Liver (tissue), 9 donors: Measurements from ENCODE around the gene SPARC. TPM values are rescaled to one million over a fixed set of nuclear protein-coding genes. Genes with fewer than 3 reads are reported as not detected.

ENCODE experiments used
- DNase-seq: peaks from one replicate; pipeline ENCODE4 v3.0.0-alpha.2; 2017; ENCODE audit warnings: low spot score
- H3K27ac ChIP-seq, 2 donors: one replicate each; pipeline ENCODE4 v1.7.0; 2013; ENCODE audit warnings: inconsistent platforms in 2 of 2, low read length in 2 of 2, control low read depth in 1 of 2, low read depth in 1 of 2, mild to moderate bottlenecking in 1 of 2
- H3K27me3 ChIP-seq, 4 donors: one replicate each; pipeline versions ENCODE4 v1.6.1 to v1.7.0; 2013; ENCODE audit warnings: low read length in 3 of 4, inconsistent platforms in 1 of 4, mild to moderate bottlenecking in 1 of 4, moderate library complexity in 1 of 4; ENCODE audit not compliant: control insufficient read depth in 4 of 4, insufficient read depth in 4 of 4
- H3K36me3 ChIP-seq, 4 donors: one replicate each; pipeline versions ENCODE4 v1.6.1 to v1.7.0; 2013; ENCODE audit warnings: low read length in 3 of 4, mild to moderate bottlenecking in 3 of 4, low read depth in 1 of 4, moderate library complexity in 1 of 4; ENCODE audit not compliant: control insufficient read depth in 4 of 4, insufficient read depth in 3 of 4
- H3K4me1 ChIP-seq, 4 donors: one replicate each; pipeline versions ENCODE4 v1.6.1 to v1.7.0; 2013; ENCODE audit warnings: low read length in 3 of 4, mild to moderate bottlenecking in 3 of 4, moderate library complexity in 1 of 4; ENCODE audit not compliant: control insufficient read depth in 4 of 4, insufficient read depth in 4 of 4
- H3K4me3 ChIP-seq, 3 donors: one replicate each; pipeline versions ENCODE4 v1.6.1 to v1.7.0; 2013; ENCODE audit warnings: low read length in 3 of 3, control low read depth in 1 of 3, low read depth in 1 of 3, mild to moderate bottlenecking in 1 of 3
- H3K9ac ChIP-seq, 2 donors: one replicate each; pipeline ENCODE4 v1.7.0; 2013; ENCODE audit warnings: low read length in 2 of 2, mild to moderate bottlenecking in 2 of 2, moderate library complexity in 2 of 2, control low read depth in 1 of 2, low read depth in 1 of 2
- H3K9me3 ChIP-seq, 4 donors: one replicate each; pipeline versions ENCODE4 v1.6.1 to v1.7.0; 2013; ENCODE audit warnings: low read length in 3 of 4; ENCODE audit not compliant: control insufficient read depth in 4 of 4
- CTCF ChIP-seq: fragments of 150-350 bp; IDR thresholded peaks from 2 replicates; pipeline ENCODE4 v1.5.1; 2017; ENCODE audit warnings: improper control_type of control experiment, low read depth, low read length; ENCODE audit not compliant: missing input control
- EGR1 ChIP-seq, 2 donors: IDR thresholded peaks; 2 replicates each; pipeline ENCODE4 v1.6.1; 2016 to 2018; ENCODE audit warnings: antibody characterized with exemption in 2 of 2, low read depth in 2 of 2
- FOXA2 ChIP-seq: IDR thresholded peaks from 2 replicates; pipeline ENCODE4 v1.6.1; 2016; ENCODE audit warnings: antibody characterized with exemption
- GABPA ChIP-seq, 2 donors: IDR thresholded peaks in 1 of 2; conservative IDR thresholded peaks in 1 of 2; 2 replicates each; pipeline ENCODE4 v1.6.1; 2016; ENCODE audit warnings: antibody characterized with exemption in 2 of 2, mild to moderate bottlenecking in 1 of 2, moderate library complexity in 1 of 2
- HNF4A ChIP-seq, 2 donors: conservative IDR thresholded peaks; 2 replicates each; pipeline ENCODE4 v1.6.1; 2016; ENCODE audit warnings: antibody characterized with exemption in 2 of 2, mild to moderate bottlenecking in 2 of 2
- JUND ChIP-seq, 2 donors: IDR thresholded peaks; 2 replicates each; pipeline ENCODE4 v1.6.1; 2016; ENCODE audit warnings: antibody characterized with exemption in 2 of 2
- MAX ChIP-seq: IDR thresholded peaks from 2 replicates; pipeline ENCODE4 v1.6.1; 2016; ENCODE audit warnings: antibody characterized with exemption
- NR2F2 ChIP-seq: IDR thresholded peaks from 2 replicates; pipeline ENCODE4 v1.6.1; 2016; ENCODE audit warnings: antibody characterized with exemption
- RAD21 ChIP-seq, 2 donors: IDR thresholded peaks; 2 replicates each; pipeline ENCODE4 v1.6.1; 2016; ENCODE audit warnings: antibody characterized with exemption in 2 of 2, mild to moderate bottlenecking in 2 of 2
- REST ChIP-seq: IDR thresholded peaks from 2 replicates; pipeline ENCODE4 v1.6.1; 2016; ENCODE audit warnings: antibody characterized with exemption, mild to moderate bottlenecking
- RXRA ChIP-seq, 2 donors: IDR thresholded peaks; 2 replicates each; pipeline ENCODE4 v1.6.1; 2017 to 2018; ENCODE audit warnings: antibody characterized with exemption in 2 of 2, mild to moderate bottlenecking in 1 of 2
- SP1 ChIP-seq: IDR thresholded peaks from 2 replicates; pipeline ENCODE4 v1.6.1; 2018; ENCODE audit warnings: antibody characterized with exemption, mild to moderate bottlenecking
- TAF1 ChIP-seq: conservative IDR thresholded peaks from 2 replicates; pipeline ENCODE4 v1.6.1; 2016; ENCODE audit warnings: antibody characterized with exemption, mild to moderate bottlenecking
- YY1 ChIP-seq: IDR thresholded peaks from 2 replicates; pipeline ENCODE4 v1.6.1; 2016; ENCODE audit warnings: antibody characterized with exemption, mild to moderate bottlenecking
- WGBS: extraction: QIAGEN DNeasy Blood & Tissue Kit; methylation state at CpG from one replicate; pipeline ENCODE4 v1.1.7; 2013; 5-methylcytosine and 5-hydroxymethylcytosine counted together
- polyA plus RNA-seq, 2 donors: library from polyadenylated mRNA; stranded (reverse) in 1 of 2; unstranded in 1 of 2; fragments of 200-250 nt in 1 of 2; fragments of >200 nt in 1 of 2; fragmentation: Nextera tagmentation in 1 of 2; extraction: Ambion mirVana in 1 of 2; gene quantifications; one replicate each; pipeline versions ENCODE4 v1.2.1 to v1.2.3, GENCODE V29; 2013 to 2015
- total RNA-seq, 2 donors: library from RNA; depleted of rRNA; stranded (reverse); fragments of >200 nt; gene quantifications; one replicate each; pipeline ENCODE4 v1.2.3, GENCODE V29; 2014
- donor health status: healthy.
- donor health status: healthy.
- donor health status: healthy.
- donor health status: healthy.
- donor health status: healthy.

Gene SPARC
- total and polyA plus RNA-seq, 4 donors, result 96.6 to 269 (median 110) TPM

- WGBS, result 30% methylated on average over 10 of the region's 10 CpGs
- no peaks in the 10 kb centered on the region for H3K36me3 ChIP-seq
- H3K27ac ChIP-seq, result no peak overlapping the region
- DNase-seq, result peak; percentile 87
- H3K9ac ChIP-seq, result no peak overlapping the region
- H3K4me3 ChIP-seq, result no peak overlapping the region
- no peaks in the 10 kb centered on the region for H3K9me3 ChIP-seq
- peaks cover 0 to 6% (median 4%) of the 10 kb centered on the region in 4 donors for H3K4me1 ChIP-seq
- TF ChIP-seq JUND (IDR thresholded peaks at IDR 0.05) (no peak), CTCF (peak; percentile 83), HNF4A (conservative IDR thresholded peaks at IDR 0.05) (peak in 1 of 2 donors; percentile 53), YY1 (no peak), RAD21 (IDR thresholded peaks at IDR 0.05) (peak; percentile 91), NR2F2 (peak; percentile 84), RXRA (IDR thresholded peaks at IDR 0.05) (peak; percentile 36 to 49)
- no peaks in the 10 kb centered on the region for H3K27me3 ChIP-seq
These were observed 27.5 kb downstream of the SPARC start for GRCh38 chr5:151659001-151659754.

GRCh38 chr5:151657114-151657513 is 29.6 kb downstream of the SPARC start:
- Histone ChIP-seq H3K4me3 (no peak overlapping the region), H3K4me1 (peaks cover 0 to 3% (median 0%) of the 10 kb centered on the region in 4 donors), H3K36me3 (no peaks in the 10 kb centered on the region), H3K27me3 (no peaks in the 10 kb centered on the region), H3K9ac (no peak overlapping the region), H3K27ac (no peak overlapping the region), H3K9me3 (no peaks in the 10 kb centered on the region)
- TF ChIP-seq RXRA (IDR thresholded peaks at IDR 0.05) (peak; percentile 28 to 38), EGR1 (IDR thresholded peaks at IDR 0.05; ENCODE audit: low read depth in 2 of 2) (no peak), REST (no peak), TAF1 (no peak), JUND (IDR thresholded peaks at IDR 0.05) (no peak), SP1 (peak; percentile 25), FOXA2 (no peak), MAX (no peak), HNF4A (conservative IDR thresholded peaks at IDR 0.05) (peak; percentile 71 to 81), GABPA (IDR thresholded peaks at IDR 0.05 in 1 of 2, conservative IDR thresholded peaks at IDR 0.05 in 1 of 2) (no peak)
- DNase-seq, result no peak
- WGBS, result 25% methylated on average over 1 of the region's 1 CpG
